ENCODE measurements around the gene SLC1A4.

DNA sequence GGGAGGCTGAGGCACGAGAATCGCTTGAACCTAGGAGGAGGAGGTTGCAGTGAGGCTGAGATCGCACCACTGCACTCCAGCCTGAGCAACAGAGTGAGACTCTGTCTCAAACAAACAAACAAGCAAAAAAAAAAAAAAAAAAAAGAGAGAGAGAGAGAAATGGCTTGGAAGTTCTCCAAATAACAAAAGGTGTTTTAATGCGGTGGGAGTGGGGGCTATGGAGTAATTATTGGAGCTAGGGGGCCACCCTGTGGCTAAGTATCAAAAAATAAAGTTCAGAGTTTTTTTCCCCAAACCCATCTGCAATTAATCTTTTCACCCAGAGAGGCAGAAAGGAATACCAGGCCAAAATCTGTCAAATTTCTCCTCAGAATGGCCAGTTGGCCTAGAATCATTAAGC, 44.0 kb downstream of the SLC1A4 start:
- TF ChIP-seq, protein P1, sequence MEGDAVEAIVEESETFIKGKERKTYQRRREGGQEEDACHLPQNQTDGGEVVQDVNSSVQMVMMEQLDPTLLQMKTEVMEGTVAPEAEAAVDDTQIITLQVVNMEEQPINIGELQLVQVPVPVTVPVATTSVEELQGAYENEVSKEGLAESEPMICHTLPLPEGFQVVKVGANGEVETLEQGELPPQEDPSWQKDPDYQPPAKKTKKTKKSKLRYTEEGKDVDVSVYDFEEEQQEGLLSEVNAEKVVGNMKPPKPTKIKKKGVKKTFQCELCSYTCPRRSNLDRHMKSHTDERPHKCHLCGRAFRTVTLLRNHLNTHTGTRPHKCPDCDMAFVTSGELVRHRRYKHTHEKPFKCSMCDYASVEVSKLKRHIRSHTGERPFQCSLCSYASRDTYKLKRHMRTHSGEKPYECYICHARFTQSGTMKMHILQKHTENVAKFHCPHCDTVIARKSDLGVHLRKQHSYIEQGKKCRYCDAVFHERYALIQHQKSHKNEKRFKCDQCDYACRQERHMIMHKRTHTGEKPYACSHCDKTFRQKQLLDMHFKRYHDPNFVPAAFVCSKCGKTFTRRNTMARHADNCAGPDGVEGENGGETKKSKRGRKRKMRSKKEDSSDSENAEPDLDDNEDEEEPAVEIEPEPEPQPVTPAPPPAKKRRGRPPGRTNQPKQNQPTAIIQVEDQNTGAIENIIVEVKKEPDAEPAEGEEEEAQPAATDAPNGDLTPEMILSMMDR (IDR thresholded peaks at IDR 0.05) = no peak
- no peak for TF ChIP-seq POLR2A (IDR thresholded peaks at IDR 0.05)
- TF ChIP-seq EP300 (IDR thresholded peaks at IDR 0.05) = no peak
- TF ChIP-seq POLR2AphosphoS5 (IDR thresholded peaks at IDR 0.05) = no peak
